Thymus (tissue), 11 donors: Measurements from ENCODE around the gene ENTPD5. TPM values are rescaled to one million over a fixed set of nuclear protein-coding genes. Genes with fewer than 3 reads are reported as not detected.
"Not testable (repeated sequence)": the region's sequence is repeated elsewhere in the genome, so short reads cannot be mapped to it uniquely, and the experiment has no call there.

Experiments
- DNase-seq, 9 donors: peaks; one replicate each; pipeline ENCODE4 v3.0.0-alpha.2; 2013; ENCODE audit warnings: low spot score in 9 of 9, low read depth in 6 of 9, missing footprints in 1 of 9
- H3K27ac ChIP-seq, 2 donors: one replicate each; pipeline ENCODE4 v1.5.1; 2013; ENCODE audit warnings: control low read depth in 1 of 2, low read depth in 1 of 2, low read length in 1 of 2, mild to moderate bottlenecking in 1 of 2, moderate library complexity in 1 of 2
- H3K27me3 ChIP-seq, 2 donors: one replicate each; pipeline ENCODE4 v1.5.1; 2013; ENCODE audit warnings: low read length in 1 of 2; ENCODE audit not compliant: control insufficient read depth in 2 of 2, insufficient read depth in 1 of 2
- H3K36me3 ChIP-seq, 2 donors: one replicate each; pipeline ENCODE4 v1.5.1; 2013; ENCODE audit warnings: low read length in 1 of 2, mild to moderate bottlenecking in 1 of 2, moderate library complexity in 1 of 2; ENCODE audit not compliant: control insufficient read depth in 2 of 2, insufficient read depth in 2 of 2
- H3K4me1 ChIP-seq, 2 donors: one replicate each; pipeline ENCODE4 v1.5.1; 2013; ENCODE audit warnings: low read length in 2 of 2; ENCODE audit not compliant: control insufficient read depth in 2 of 2, insufficient read depth in 2 of 2
- H3K4me3 ChIP-seq, 2 donors: one replicate each; pipeline ENCODE4 v1.5.1; 2013; ENCODE audit warnings: low read length in 2 of 2, control low read depth in 1 of 2, mild to moderate bottlenecking in 1 of 2
- H3K9me3 ChIP-seq, 2 donors: one replicate each; pipeline ENCODE4 v1.5.1; 2013; ENCODE audit warnings: low read length in 1 of 2, mild to moderate bottlenecking in 1 of 2; ENCODE audit not compliant: control insufficient read depth in 2 of 2, insufficient read depth in 1 of 2
- WGBS: extraction: QIAGEN DNeasy Blood & Tissue Kit; methylation state at CpG from one replicate; pipeline ENCODE4 v1.1.7; 2013; 5-methylcytosine and 5-hydroxymethylcytosine counted together
- polyA plus RNA-seq: library from polyadenylated mRNA; stranded (reverse); fragments of 200-250 nt; gene quantifications from one replicate; pipeline ENCODE4 v1.2.3, GENCODE V29; 2013
- total RNA-seq: library from RNA; stranded (reverse); fragments of 120-200 nt; gene quantifications from one replicate; pipeline ENCODE4 v1.2.4, GENCODE V29; 2013
- donor health status: healthy.

The ENTPD5 gene
- total and polyA plus RNA-seq, 2 donors = 3.5 to 6.2 TPM

DNA sequence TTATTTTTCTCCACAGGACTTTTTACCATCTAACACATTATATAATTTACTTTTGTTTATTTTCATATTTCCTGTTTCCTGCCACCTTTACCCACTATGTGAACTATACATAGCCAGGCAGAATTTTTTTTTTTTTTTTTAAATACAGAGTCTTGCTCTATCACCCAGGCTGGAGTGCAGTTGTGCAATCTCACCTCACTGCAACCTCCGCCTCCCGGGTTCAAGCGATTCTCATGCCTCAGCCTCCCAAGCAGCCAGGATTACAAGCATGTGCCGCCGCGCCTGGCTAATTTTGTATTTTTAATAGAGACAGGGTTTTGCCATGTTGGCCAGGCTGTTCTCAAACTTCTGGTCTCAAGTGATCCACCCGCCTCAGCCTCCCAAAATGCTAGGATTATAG, 24.2 kb downstream of the ENTPD5 start:
- not testable (repeated sequence) for H3K27me3 ChIP-seq, H3K27ac ChIP-seq, H3K4me3 ChIP-seq, H3K36me3 ChIP-seq, H3K9me3 ChIP-seq, H3K4me1 ChIP-seq, DNase-seq
- 97% methylated on average over 7 of the region's 7 CpGs for WGBS

DNA sequence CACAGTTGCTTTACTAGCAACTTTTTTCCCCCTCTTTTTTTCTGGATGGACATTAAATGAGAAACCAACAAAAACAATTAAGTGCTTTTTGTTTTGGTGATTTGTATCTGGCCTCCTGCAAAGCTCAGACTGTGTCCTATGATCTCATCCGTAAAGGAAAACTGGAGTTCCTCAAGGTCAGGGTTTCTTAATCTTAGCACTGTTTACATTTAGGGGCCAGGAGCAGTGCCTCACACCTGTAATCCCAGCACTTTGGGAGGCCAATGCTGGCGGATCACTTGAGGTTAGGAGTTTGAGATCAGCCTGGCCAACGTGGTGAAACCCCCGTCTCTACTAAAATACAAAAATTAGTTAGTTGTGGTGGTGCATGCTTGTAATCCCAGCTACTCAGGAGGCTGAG, 28.0 kb downstream of the ENTPD5 start:
- Histone ChIP-seq H3K9me3 (no peaks in the 10 kb centered on the region), H3K36me3 (peaks cover 5 to 8% of the 10 kb centered on the region in 2 donors), H3K4me3 (no peak overlapping the region), H3K4me1 (no peaks in the 10 kb centered on the region), H3K27ac (no peak overlapping the region), H3K27me3 (no peaks in the 10 kb centered on the region)
- DNase-seq = no peak
- WGBS = 87% methylated on average over 4 of the region's 4 CpGs

DNA sequence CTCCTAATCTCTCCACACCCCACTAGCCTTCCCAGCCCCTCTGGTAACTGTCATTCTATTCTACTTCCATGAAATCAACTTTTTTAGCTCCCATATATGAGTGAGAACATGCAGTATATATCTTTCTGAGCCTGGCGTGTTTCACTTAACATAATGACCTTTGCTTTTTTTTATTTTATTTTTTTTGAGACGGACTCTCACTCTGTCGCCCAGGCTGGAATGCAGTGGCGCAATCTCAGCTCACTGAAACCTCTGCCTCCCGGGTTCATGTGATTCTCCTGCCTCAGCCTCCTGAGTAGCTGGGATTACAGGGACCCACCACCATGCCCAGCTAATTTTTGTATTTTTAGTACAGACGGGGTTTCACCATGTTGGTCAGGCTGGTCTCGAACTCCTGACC, 30.4 kb downstream of the ENTPD5 start:
- not testable (repeated sequence) for H3K36me3 ChIP-seq, H3K27me3 ChIP-seq, H3K27ac ChIP-seq, H3K4me3 ChIP-seq, DNase-seq, H3K9me3 ChIP-seq, H3K4me1 ChIP-seq
- WGBS = 97% methylated on average over 5 of the region's 7 CpGs

DNA sequence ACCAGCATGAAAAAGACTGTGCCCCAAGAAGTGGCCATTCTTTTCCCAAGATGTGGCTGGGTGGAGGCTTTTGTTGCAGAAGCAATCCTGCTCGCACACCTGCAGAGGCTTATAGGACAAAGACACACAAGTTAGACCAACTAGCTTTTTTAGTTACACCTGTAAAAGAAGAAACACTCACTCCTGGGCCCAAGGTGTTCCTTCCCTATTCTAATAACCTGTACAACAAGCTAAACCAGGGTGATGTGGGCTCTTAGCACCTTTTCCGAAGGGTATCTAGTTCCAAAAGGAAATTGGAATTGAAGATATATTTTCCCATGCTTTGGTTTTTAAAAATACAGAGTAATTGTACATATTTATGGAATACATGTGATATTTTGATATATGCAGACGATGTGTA, 31.0 kb downstream of the ENTPD5 start:
- Histone ChIP-seq H3K27ac (no peak overlapping the region), H3K9me3 (no peaks in the 10 kb centered on the region), H3K36me3 (peaks cover 8 to 9% of the 10 kb centered on the region in 2 donors), H3K27me3 (no peaks in the 10 kb centered on the region), H3K4me1 (no peaks in the 10 kb centered on the region), H3K4me3 (no peak overlapping the region)
- WGBS = 96% methylated on average over 3 of the region's 3 CpGs
- no peak for DNase-seq

DNA sequence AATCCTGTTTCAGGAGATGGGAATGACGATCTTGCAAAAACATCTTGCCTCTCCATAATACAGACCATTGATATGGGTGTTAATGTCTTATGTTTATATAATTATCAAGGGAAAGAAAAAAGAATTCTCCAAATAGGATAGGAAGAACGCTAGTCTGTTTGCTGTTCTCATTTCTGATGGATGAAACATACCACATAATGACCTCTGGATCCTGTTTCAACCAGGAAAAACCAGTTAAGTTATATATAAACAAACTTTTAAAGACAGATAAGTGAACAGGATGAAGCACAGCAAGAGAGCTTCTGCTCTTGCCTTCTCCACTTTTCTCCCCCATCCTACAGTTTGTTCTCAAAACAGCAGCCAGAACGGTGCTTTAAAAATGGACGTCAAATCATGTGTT, 41.2 kb downstream of the ENTPD5 start:
- DNase-seq = no peak
- Histone ChIP-seq H3K4me3 (no peak overlapping the region), H3K27ac (no peak overlapping the region), H3K36me3 (peaks cover 3 to 7% of the 10 kb centered on the region in 2 donors), H3K27me3 (no peaks in the 10 kb centered on the region), H3K4me1 (no peaks in the 10 kb centered on the region), H3K9me3 (no peaks in the 10 kb centered on the region)
- WGBS = 72% methylated on average over 4 of the region's 4 CpGs

DNA sequence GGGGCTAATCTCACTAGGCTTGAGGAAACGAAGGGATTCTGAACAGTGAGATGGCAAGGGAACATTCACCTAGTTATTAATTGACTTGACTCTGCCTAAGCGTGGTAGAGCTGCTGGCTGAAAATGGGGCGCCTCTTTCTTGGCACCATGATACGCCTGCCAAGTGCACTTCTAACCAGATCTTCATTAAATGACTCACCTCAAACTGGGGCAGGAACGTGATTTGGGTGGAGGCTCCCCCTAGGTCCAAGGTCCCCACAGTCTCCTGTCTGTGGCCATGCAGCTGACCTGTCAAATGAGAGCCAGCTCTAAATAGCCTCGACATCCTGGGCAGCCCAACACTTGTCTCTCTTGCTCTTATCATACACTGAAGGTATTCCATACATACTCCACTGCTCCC, 43.0 kb downstream of the ENTPD5 start:
- no peaks in the 10 kb centered on the region for H3K9me3 ChIP-seq
- no peak for DNase-seq
- H3K27me3 ChIP-seq = no peaks in the 10 kb centered on the region
- WGBS = 97% methylated on average over 6 of the region's 6 CpGs
- H3K27ac ChIP-seq = no peak overlapping the region
- no peak overlapping the region for H3K4me3 ChIP-seq
- peaks cover 3 to 7% of the 10 kb centered on the region in 2 donors for H3K36me3 ChIP-seq
- H3K4me1 ChIP-seq = no peaks in the 10 kb centered on the region

DNA sequence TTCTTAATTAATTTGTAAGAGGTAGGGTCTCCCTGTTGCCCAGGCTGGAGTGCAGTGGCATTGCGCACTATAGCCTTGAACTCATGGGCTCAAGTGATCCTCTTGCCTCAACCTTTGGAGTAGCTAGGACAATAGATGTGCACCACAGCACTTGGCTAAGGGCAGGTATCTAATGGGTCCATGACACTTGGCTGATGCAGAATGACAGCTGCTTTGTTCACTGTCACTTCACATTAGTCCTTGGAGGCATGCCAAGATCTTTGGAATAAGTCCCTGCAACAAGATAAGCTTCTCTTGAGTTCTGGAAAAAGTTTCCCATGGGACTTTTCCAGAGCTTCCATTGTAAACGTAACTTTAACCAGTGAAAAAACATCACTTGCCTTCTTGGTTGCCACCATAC, 45.6 kb downstream of the ENTPD5 start:
- no peaks in the 10 kb centered on the region for H3K27me3 ChIP-seq
- no peaks in the 10 kb centered on the region for H3K9me3 ChIP-seq
- WGBS = 95% methylated on average over 2 of the region's 2 CpGs
- no peak overlapping the region for H3K4me3 ChIP-seq
- no peak for DNase-seq
- H3K27ac ChIP-seq = no peak overlapping the region
- H3K36me3 ChIP-seq = peaks cover 3 to 9% of the 10 kb centered on the region in 2 donors
- H3K4me1 ChIP-seq = no peaks in the 10 kb centered on the region

DNA sequence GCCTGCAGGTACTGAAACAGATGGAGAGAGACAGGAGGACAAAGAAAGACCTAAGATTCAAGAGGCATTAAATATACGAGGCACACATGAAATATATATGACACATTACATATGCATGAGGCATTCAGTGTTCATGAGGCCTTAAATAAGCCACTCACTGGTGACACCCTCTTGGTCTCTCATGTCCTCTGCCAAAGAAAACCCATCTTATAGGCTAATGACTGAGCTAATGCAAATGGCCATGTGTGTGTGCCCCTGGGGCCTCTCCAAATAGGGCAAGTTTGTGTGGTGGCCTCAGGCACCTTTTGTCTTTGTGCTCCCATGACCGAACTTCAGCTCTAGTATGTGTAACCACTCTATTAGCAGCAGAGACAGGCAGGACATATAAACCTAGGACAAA, 50.2 kb downstream of the ENTPD5 start:
- H3K27me3 ChIP-seq = no peaks in the 10 kb centered on the region
- H3K4me1 ChIP-seq = no peaks in the 10 kb centered on the region
- no peaks in the 10 kb centered on the region for H3K9me3 ChIP-seq
- 75% methylated on average over 2 of the region's 2 CpGs for WGBS
- H3K27ac ChIP-seq = no peak overlapping the region
- no peak overlapping the region for H3K4me3 ChIP-seq
- no peak for DNase-seq
- H3K36me3 ChIP-seq = peaks cover 0 to 24% of the 10 kb centered on the region in 2 donors

DNA sequence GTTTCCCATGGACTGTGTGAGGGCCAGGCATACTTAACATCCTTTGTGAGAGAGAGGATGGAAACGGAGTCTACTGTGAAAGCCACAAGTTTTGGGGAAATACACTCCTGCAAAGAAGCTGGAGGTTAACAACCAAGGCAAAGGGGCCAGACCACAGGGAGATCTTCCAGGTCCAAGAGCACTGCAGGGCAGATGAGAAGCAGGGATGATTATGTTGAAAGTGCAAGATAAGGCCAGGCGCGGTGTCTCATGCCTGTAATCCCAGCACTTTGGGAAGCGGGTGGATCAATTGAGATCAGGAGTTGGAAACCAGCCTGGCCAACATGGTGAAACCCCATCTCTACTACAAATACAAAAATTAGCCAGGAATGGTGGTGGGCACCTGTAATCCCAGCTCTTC, 53.9 kb downstream of the ENTPD5 start:
- no peak for DNase-seq
- 97% methylated on average over 4 of the region's 4 CpGs for WGBS
- Histone ChIP-seq H3K4me1 (no peaks in the 10 kb centered on the region), H3K9me3 (no peaks in the 10 kb centered on the region), H3K4me3 (no peak overlapping the region), H3K27me3 (no peaks in the 10 kb centered on the region), H3K36me3 (peaks cover 19 to 48% of the 10 kb centered on the region in 2 donors), H3K27ac (no peak overlapping the region)

DNA sequence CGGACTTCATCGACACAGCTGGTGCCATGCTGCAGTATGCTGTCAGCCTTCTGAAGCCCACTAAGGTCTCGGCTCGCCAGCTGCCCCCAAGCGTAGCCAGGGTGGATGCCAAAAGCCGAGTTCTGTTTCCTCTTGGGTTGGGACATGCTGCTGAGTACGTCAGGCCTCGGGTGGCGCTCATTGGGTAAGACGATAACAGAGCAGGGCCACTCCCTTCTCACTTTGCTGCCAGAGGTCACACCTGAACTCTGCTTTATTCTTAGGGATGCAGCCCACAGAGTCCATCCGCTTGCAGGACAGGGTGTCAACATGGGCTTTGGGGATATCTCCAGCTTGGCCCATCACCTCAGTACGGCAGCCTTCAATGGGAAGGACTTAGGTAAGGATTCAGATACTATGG, 57.9 kb downstream of the ENTPD5 start:
- Histone ChIP-seq H3K4me1 (no peaks in the 10 kb centered on the region), H3K36me3 (peaks cover 44 to 69% of the 10 kb centered on the region in 2 donors), H3K4me3 (no peak overlapping the region), H3K9me3 (no peaks in the 10 kb centered on the region), H3K27me3 (no peaks in the 10 kb centered on the region), H3K27ac (no peak overlapping the region)
- DNase-seq = no peak
- 98% methylated on average over 12 of the region's 12 CpGs for WGBS
